IMR-90 (cell line): ENCODE measurements around the gene NDST1.

Experiments used
- BHLHE40 ChIP-seq: fragments of 150-350 bp; IDR thresholded peaks from 2 replicates; pipeline ENCODE4 v1.6.1; 2016; ENCODE audit warnings: mild to moderate bottlenecking, low read depth, low read length
- CTCF ChIP-seq: conservative IDR thresholded peaks from 2 replicates; pipeline ENCODE4 v1.5.1; 2012; ENCODE audit warnings: mild to moderate bottlenecking, low read depth, low read length, improper control_type of control experiment
- FOS ChIP-seq: fragments of 150-350 bp; IDR thresholded peaks from 2 replicates; pipeline ENCODE4 v1.6.1; 2016; ENCODE audit warnings: low read depth, low read length
- MAFK ChIP-seq: IDR thresholded peaks from 2 replicates; pipeline ENCODE4 v1.6.1; 2012; ENCODE audit warnings: low read depth, low read length, improper control_type of control experiment
- POLR2A ChIP-seq: IDR thresholded peaks from 2 replicates; pipeline ENCODE4 v1.6.1; 2012; ENCODE audit warnings: mild to moderate bottlenecking, low read depth, low read length

DNA sequence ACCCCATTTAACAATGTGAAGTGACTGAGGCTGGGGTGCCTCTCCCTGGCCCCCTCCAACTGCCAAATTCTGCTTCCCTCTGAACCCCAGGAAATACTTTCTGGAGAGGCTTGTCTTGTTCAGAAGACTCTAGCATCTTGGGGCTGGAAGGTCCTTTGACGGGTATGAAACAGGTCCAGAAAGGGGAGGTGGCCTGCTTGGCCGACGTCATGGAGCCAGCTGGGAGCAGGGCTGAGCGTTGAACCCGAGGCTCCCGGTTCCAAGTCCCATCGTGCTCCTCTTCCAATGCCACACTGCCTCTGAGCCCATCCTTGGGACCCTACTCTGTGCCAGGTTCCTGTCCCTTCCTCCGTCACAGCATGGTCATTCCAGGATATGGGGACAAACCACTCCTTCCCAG lies 46.9 kb downstream of the NDST1 start:
- no peak for TF ChIP-seq CTCF
- TF ChIP-seq POLR2A: no peak
- TF ChIP-seq MAFK: no peak
- TF ChIP-seq FOS: no peak
- no peak for TF ChIP-seq BHLHE40
